Breast epithelium (tissue), 4 donors: ENCODE data around the gene S100Z. TPM values are rescaled to one million over a fixed set of nuclear protein-coding genes. Genes with fewer than 3 reads are reported as not detected.

Experiments used
- DNase-seq, 2 donors: peaks; one replicate each; pipeline ENCODE4 v3.0.0-alpha.2; 2019; ENCODE audit warnings: low spot score in 2 of 2
- H3K27ac ChIP-seq, 2 donors: fragments of 200-600 bp; sonication (generic) in 1 of 2; one replicate each; pipeline ENCODE4 v1.5.1; 2016 to 2019; ENCODE audit warnings: mild to moderate bottlenecking in 1 of 2
- H3K27me3 ChIP-seq, 2 donors: fragments of 200-600 bp; sonication (generic) in 1 of 2; one replicate each; pipeline versions ENCODE4 v1.5.1 to v1.6.0; 2017 to 2019; ENCODE audit warnings: control low read depth in 1 of 2, mild to moderate bottlenecking in 1 of 2
- H3K36me3 ChIP-seq: fragments of 200-600 bp; one replicate; pipeline ENCODE4 v1.5.1; 2019
- H3K4me1 ChIP-seq, 2 donors: fragments of 200-600 bp; sonication (generic); one replicate each; pipeline ENCODE4 v1.5.1; 2016 to 2019; ENCODE audit warnings: control low read depth in 1 of 2
- H3K4me3 ChIP-seq, 3 donors: fragments of 200-600 bp; sonication (generic); 1 replicate in 2 of 3; 2 replicates in 1 of 3; pipeline ENCODE4 v1.5.1; 2016 to 2019; ENCODE audit warnings: mild to moderate bottlenecking in 3 of 3, moderate library complexity in 2 of 3
- H3K9me3 ChIP-seq, 2 donors: fragments of 200-600 bp; sonication (generic) in 1 of 2; one replicate each; pipeline ENCODE4 v1.5.1; 2016 to 2019; ENCODE audit warnings: control low read depth in 1 of 2
- CTCF ChIP-seq, 3 donors: fragments of 450-650 bp; IDR thresholded peaks; one replicate each; pipeline ENCODE4 v1.5.1; 2016 to 2017; ENCODE audit warnings: antibody characterized with exemption in 3 of 3, mild to moderate bottlenecking in 3 of 3, moderate library complexity in 3 of 3
- POLR2A ChIP-seq: fragments of 450-650 bp; IDR thresholded peaks from one replicate; pipeline ENCODE4 v1.6.1; 2016; ENCODE audit warnings: antibody characterized with exemption, mild to moderate bottlenecking, moderate library complexity
- POLR2AphosphoS5 ChIP-seq, 3 donors: sonication (generic); formaldehyde crosslinking; IDR thresholded peaks; one replicate each; pipeline ENCODE4 v1.6.1; 2017; ENCODE audit warnings: antibody characterized with exemption in 3 of 3
- intact Hi-C: fragments of 100-400 bp; cut with DNase I; formaldehyde crosslinking; loops from one replicate; pipeline ENCODE4 v1.15.1; 2023; ENCODE audit warnings: low total_unique reads
- total RNA-seq, 3 donors: library from RNA; depleted of rRNA; stranded (reverse); fragments of >200 nt; gene quantifications; one replicate each; pipeline ENCODE4 v1.1.0, GENCODE V29; 2016

Gene S100Z
- total RNA-seq = 1 to 10 TPM in 1 of 3 donors, under 1 TPM in 1, not detected in 1; 0.33 to 1.0 TPM

- no peak for DNase-seq
- intact Hi-C loops = no loop called here
- Histone ChIP-seq H3K27me3 (no peaks in the 10 kb centered on the region), H3K4me1 (no peaks in the 10 kb centered on the region), H3K9me3 (no peaks in the 10 kb centered on the region), H3K36me3 (no peaks in the 10 kb centered on the region), H3K4me3 (no peak within 1 kb of the TSS), H3K27ac (no peak within 1 kb of the TSS)
- TF ChIP-seq POLR2A (no peak), CTCF (IDR thresholded peaks at IDR 0.05) (no peak), POLR2AphosphoS5 (IDR thresholded peaks at IDR 0.05) (no peak)
Measured at GRCh38 chr5:76849419-76850291, at the start of gene S100Z. Gene S100Z (plus strand): TSS chr5:76850014. CDS start chr5:76875360, 25,346 bp downstream.

- Histone ChIP-seq H3K27me3 (no peaks in the 10 kb centered on the region), H3K27ac (no peak overlapping the region), H3K4me3 (no peak overlapping the region), H3K4me1 (no peaks in the 10 kb centered on the region), H3K36me3 (no peaks in the 10 kb centered on the region), H3K9me3 (no peaks in the 10 kb centered on the region)
- intact Hi-C loops = no loop called here
- TF ChIP-seq CTCF (IDR thresholded peaks at IDR 0.05) (no peak), POLR2AphosphoS5 (IDR thresholded peaks at IDR 0.05) (no peak), POLR2A (no peak)
- no peak for DNase-seq
Measured at GRCh38 chr5:76800579-76800978, 49.2 kb upstream of the S100Z start.

DNA sequence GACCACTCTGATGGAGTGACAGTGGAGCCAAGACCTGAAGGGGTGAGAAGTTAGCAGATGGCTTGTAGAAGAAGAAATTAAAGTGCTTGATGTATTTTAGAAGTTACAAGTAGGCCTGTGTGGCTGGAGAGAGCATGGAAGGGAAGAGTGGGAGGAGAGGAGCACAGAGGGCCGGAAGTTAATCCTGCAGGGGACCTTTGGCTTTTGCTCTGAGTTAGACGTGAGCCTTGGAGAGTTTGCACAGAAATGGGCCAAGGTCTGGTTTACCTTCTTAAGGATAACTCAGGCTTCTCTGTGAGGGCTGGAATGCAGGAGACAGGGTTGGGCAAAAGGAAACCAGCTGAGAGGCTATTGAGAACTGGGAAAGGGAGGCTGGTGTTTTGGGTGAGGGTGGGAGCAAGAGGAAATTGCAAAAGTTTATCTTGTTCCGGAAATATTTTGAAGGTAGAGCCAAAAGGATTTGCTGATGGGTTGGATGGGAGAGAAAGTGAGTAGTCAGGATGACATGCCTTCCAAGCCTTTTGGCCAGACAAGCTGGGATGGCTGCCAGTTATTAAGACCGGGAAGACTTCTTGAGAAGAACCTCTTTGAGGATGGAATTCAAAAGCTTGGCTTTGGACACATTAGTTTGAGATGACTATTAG, 48.5 kb upstream of the S100Z start:
- Histone ChIP-seq H3K9me3 (no peaks in the 10 kb centered on the region), H3K4me3 (no peak overlapping the region), H3K27me3 (no peaks in the 10 kb centered on the region), H3K4me1 (no peaks in the 10 kb centered on the region), H3K36me3 (no peaks in the 10 kb centered on the region), H3K27ac (no peak overlapping the region)
- intact Hi-C loops = no loop called here
- no peak for DNase-seq
- TF ChIP-seq POLR2A (no peak), POLR2AphosphoS5 (IDR thresholded peaks at IDR 0.05) (no peak), CTCF (IDR thresholded peaks at IDR 0.05) (no peak)

GRCh38 chr5:76801803-76802195, 48.0 kb upstream of the S100Z start:
- H3K27me3 ChIP-seq = no peaks in the 10 kb centered on the region
- H3K4me1 ChIP-seq = no peaks in the 10 kb centered on the region
- no peaks in the 10 kb centered on the region for H3K9me3 ChIP-seq
- no peaks in the 10 kb centered on the region for H3K36me3 ChIP-seq
- TF ChIP-seq CTCF (IDR thresholded peaks at IDR 0.05) (no peak), POLR2AphosphoS5 (IDR thresholded peaks at IDR 0.05) (no peak), POLR2A (no peak)
- H3K4me3 ChIP-seq = no peak overlapping the region
- no peak for DNase-seq
- H3K27ac ChIP-seq = no peak overlapping the region
- intact Hi-C loops = no loop called here

DNA sequence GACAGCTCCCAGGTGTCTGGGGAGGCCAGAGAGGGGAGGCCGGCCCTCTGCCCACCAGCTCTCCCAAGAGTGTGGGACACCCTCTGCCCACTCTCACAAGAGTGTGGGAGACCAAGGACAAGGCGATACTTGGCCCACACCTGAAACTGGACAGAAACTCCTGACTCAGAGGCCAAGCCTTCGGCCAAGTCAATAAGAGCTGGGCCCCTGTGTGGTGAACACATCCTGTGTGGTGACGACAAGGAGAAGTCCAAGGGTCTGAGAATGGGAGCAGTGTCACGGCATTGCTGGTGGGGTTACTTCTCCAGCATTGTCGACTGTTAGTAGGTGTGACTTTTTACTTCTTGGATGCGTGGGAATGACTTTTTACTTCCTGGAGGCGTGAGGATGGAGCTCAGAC, 45.5 kb upstream of the S100Z start:
- TF ChIP-seq CTCF (IDR thresholded peaks at IDR 0.05) (no peak), POLR2A (no peak), POLR2AphosphoS5 (IDR thresholded peaks at IDR 0.05) (no peak)

More for the DNA sequence above, 45.5 kb upstream of the S100Z start:
- Histone ChIP-seq H3K27me3 (no peaks in the 10 kb centered on the region), H3K36me3 (no peaks in the 10 kb centered on the region), H3K4me1 (no peaks in the 10 kb centered on the region), H3K9me3 (no peaks in the 10 kb centered on the region), H3K27ac (no peak overlapping the region), H3K4me3 (no peak overlapping the region)
- DNase-seq = no peak
- intact Hi-C loops = no loop called here
